GM06990 (cell line): ENCODE data around the gene SLC2A4.
"Not testable (repeated sequence)": the region's sequence is repeated elsewhere in the genome, so short reads cannot be mapped to it uniquely, and the experiment has no call there.

Experiments
- DNase-seq: peaks from one replicate; pipeline ENCODE4 v3.0.0-alpha.2; 2011; ENCODE audit not compliant: insufficient read length; ENCODE audit errors: extremely low read depth
- H3K27me3 ChIP-seq: replicated peaks from 2 replicates; pipeline ENCODE4 v1.6.0; 2011; ENCODE audit warnings: low read length; ENCODE audit not compliant: control insufficient read depth, insufficient read depth
- H3K36me3 ChIP-seq: 2 replicates; pipeline ENCODE4 v1.5.1; 2011; ENCODE audit warnings: low read length; ENCODE audit not compliant: control insufficient read depth, insufficient read depth
- H3K4me3 ChIP-seq: replicated peaks from 2 replicates; pipeline ENCODE4 v1.5.1; 2011; ENCODE audit warnings: low read depth, mild to moderate bottlenecking, control low read depth, low read length
- CTCF ChIP-seq: IDR thresholded peaks from 2 replicates; pipeline ENCODE4 v1.5.1; 2011; ENCODE audit warnings: low read length, control low read depth, mild to moderate bottlenecking, inconsistent platforms; ENCODE audit not compliant: insufficient read depth, poor library complexity, severe bottlenecking

SLC2A4 gene

GRCh38 chr17:7336240-7337175 lies 55.0 kb downstream of the SLC2A4 start, which contains the start of gene ACAP1:
ACAP1 (plus strand) TSS chr17:7336529; CDS start chr17:7336735, 206 bp downstream.
- H3K27me3 ChIP-seq = no peaks in the 10 kb centered on the region
- peak within 1 kb of the TSS; percentile 95 for H3K4me3 ChIP-seq
- TF ChIP-seq CTCF = no peak
- DNase-seq = peak; percentile 83
- peaks cover 5% of the 10 kb centered on the region for H3K36me3 ChIP-seq

- peak overlapping the region; percentile 95 for H3K4me3 ChIP-seq
- H3K27me3 ChIP-seq, DNase-seq: not testable (repeated sequence)
- peaks cover 11% of the 10 kb centered on the region for H3K36me3 ChIP-seq
These were observed 56.1 kb downstream of the SLC2A4 start for GRCh38 chr17:7337600-7337999.
